ENCODE data around the gene FILIP1L.

FILIP1L gene

DNA sequence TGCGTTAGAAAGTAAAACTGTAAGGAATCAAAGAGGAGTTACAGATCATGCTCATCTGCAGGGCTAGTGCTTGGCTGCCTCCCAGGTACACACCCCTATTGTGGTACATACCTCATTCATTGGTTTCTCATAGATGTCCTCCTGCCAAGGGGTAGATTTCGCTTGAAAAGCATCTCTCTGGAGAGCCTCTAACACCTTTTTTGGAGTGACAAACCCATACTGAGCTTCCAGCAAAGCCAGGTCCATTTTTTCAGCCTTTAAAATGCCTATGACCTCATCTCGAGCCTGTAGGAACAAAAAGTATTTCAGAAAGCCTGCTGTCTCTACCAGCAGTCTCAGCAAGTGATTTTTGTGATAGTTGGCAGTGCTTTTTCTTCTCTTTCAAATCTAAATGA lies 184.6 kb downstream of the FILIP1L start:
- Histone ChIP-seq H3K27me3 (ENCODE audit: insufficient read depth, low read length, poor library complexity) (no peaks in the 10 kb centered on the region), H3K4me1 (ENCODE audit: insufficient read depth, low read length) (no peaks in the 10 kb centered on the region), H3K36me3 (ENCODE audit: insufficient read depth, low read length) (no peaks in the 10 kb centered on the region), H3K4me2 (ENCODE audit: insufficient read depth, low read length) (no peak overlapping the region), H3K79me2 (ENCODE audit: insufficient read depth, low read length) (no peaks in the 10 kb centered on the region; the same call in 1 of the 2 replicates), H3K9me3 (ENCODE audit: insufficient read depth, low read length, severe bottlenecking) (no peaks in the 10 kb centered on the region), H2AFZ (ENCODE audit: low read depth, low read length) (no peak overlapping the region), H3K9ac (ENCODE audit: low read depth, low read length) (no peak overlapping the region), H3K27ac (ENCODE audit: low read length) (no peak overlapping the region), H4K20me1 (ENCODE audit: insufficient read depth, low read length) (no peaks in the 10 kb centered on the region), H3K4me3 (ENCODE audit: low read depth in 1 of 2, low read length in 2 of 2) (no peak overlapping the region)
- ATAC-seq (ENCODE audit: insufficient read depth, low read depth) (no peak), DNase-seq (no peak)
- TF ChIP-seq, protein P1, sequence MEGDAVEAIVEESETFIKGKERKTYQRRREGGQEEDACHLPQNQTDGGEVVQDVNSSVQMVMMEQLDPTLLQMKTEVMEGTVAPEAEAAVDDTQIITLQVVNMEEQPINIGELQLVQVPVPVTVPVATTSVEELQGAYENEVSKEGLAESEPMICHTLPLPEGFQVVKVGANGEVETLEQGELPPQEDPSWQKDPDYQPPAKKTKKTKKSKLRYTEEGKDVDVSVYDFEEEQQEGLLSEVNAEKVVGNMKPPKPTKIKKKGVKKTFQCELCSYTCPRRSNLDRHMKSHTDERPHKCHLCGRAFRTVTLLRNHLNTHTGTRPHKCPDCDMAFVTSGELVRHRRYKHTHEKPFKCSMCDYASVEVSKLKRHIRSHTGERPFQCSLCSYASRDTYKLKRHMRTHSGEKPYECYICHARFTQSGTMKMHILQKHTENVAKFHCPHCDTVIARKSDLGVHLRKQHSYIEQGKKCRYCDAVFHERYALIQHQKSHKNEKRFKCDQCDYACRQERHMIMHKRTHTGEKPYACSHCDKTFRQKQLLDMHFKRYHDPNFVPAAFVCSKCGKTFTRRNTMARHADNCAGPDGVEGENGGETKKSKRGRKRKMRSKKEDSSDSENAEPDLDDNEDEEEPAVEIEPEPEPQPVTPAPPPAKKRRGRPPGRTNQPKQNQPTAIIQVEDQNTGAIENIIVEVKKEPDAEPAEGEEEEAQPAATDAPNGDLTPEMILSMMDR (IDR thresholded peaks at IDR 0.05; ENCODE audit: borderline replicate concordance, extremely low read depth, low read length, poor library complexity, severe bottlenecking), result no peak
- no peak for TF ChIP-seq EZH2 (IDR thresholded peaks at IDR 0.05; ENCODE audit: borderline replicate concordance, low read depth, low read length, severe bottlenecking)

DNA sequence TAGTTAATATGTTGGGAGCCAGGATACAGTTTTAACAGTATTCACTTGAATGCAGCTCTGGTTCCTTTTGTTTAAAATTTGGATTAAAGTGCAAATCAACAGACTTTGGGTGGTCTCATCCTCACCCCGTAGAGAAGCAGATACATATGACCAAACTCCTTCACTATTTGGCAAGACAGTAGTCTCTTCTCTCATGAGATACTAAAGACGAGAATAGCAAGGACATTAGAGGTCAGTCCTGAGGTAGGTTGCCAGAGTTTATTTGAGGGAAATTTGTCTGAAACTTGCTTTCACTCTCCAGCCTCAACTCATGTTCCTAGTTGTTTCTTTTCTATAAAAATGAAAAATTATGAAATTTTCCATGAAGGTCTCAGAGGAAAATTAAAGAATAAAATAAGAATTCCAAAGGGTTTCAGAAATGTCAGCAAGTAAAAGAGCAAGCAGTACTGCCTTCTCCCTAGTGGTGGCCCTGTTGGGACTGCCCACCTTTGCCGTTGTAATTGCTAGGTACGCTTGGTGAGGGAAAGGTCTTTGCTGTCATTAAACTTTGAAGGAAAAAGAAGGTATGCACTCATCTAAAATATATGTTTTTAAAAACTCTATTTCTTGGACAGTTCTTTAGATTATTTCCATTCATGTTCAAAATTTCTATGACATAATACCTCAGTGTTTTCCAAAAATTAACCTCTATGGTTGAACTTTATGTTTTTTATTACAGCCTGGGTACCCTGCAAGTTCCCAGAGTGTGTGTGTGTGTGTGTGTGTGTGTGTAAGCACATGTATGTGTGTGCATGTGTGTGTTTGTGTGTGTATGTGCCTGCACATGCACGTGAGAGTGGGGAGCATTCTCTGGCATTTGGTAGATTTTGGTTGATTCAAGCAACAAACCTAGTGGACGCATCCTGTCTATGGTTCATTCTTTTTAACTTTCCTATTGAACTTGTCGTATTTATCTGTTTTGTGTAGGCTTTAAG lies 185.2 kb downstream of the FILIP1L start:
- H4K20me1 ChIP-seq (ENCODE audit: insufficient read depth, low read length), result no peaks in the 10 kb centered on the region
- H3K27me3 ChIP-seq (ENCODE audit: insufficient read depth, low read length, poor library complexity), result no peaks in the 10 kb centered on the region
- ATAC-seq (ENCODE audit: insufficient read depth, low read depth) (no peak), DNase-seq (no peak)
- no peak overlapping the region for H3K4me2 ChIP-seq (ENCODE audit: insufficient read depth, low read length)
- H3K79me2 ChIP-seq (ENCODE audit: insufficient read depth, low read length), result no peaks in the 10 kb centered on the region; the same call in 1 of the 2 replicates
- no peak overlapping the region for H2AFZ ChIP-seq (ENCODE audit: low read depth, low read length)
- H3K9me3 ChIP-seq (ENCODE audit: insufficient read depth, low read length, severe bottlenecking), result no peaks in the 10 kb centered on the region
- H3K9ac ChIP-seq (ENCODE audit: low read depth, low read length), result no peak overlapping the region
- H3K27ac ChIP-seq (ENCODE audit: low read length), result no peak overlapping the region
- H3K4me3 ChIP-seq (ENCODE audit: low read depth in 1 of 2, low read length in 2 of 2), result no peak overlapping the region
- no peaks in the 10 kb centered on the region for H3K4me1 ChIP-seq (ENCODE audit: insufficient read depth, low read length)
- TF ChIP-seq, protein P1 (IDR thresholded peaks at IDR 0.05; ENCODE audit: borderline replicate concordance, extremely low read depth, low read length, poor library complexity, severe bottlenecking), result no peak
- TF ChIP-seq EZH2 (IDR thresholded peaks at IDR 0.05; ENCODE audit: borderline replicate concordance, low read depth, low read length, severe bottlenecking), result no peak
- no peaks in the 10 kb centered on the region for H3K36me3 ChIP-seq (ENCODE audit: insufficient read depth, low read length)

DNA sequence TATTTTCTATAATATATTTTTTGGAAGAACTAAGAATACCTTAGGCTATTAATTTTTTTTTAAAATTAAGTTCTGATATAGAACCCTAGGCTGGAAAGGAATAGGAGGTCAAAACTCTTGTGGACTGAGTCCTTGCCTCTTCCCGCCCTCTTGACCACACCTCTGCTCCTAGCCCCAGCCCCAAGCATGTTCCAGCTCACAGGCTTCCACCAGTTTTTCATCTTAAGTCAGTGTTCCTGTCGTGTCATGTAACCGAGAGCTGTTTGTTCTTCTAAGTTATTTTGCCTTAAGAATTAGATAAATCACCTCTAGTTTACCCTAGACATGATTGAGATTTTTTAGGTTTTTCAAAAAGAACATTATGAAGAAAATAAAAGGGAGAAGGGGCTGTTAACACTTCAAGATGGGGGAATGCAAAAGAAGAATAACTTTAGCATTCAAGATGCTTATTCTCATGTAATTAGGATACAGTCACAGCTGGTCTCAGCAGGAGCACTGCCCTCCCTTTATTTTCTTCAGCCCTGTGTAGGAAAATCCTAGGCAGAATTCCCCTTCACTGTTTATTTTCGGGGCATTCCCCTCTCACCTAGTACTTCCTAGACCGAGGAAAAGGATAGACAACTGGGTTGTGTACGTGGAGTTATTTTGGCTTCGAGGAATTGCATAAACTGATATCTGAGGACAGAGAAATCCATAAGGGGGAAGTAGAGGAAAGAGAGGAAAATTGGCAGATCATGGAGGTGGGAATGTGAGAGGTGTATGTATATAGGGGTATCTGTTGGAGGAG lies 186.4 kb downstream of the FILIP1L start:
- H3K4me1 ChIP-seq (ENCODE audit: insufficient read depth, low read length), result no peaks in the 10 kb centered on the region
- TF ChIP-seq, protein P1 (IDR thresholded peaks at IDR 0.05; ENCODE audit: borderline replicate concordance, extremely low read depth, low read length, poor library complexity, severe bottlenecking), result no peak
- no peak for TF ChIP-seq EZH2 (IDR thresholded peaks at IDR 0.05; ENCODE audit: borderline replicate concordance, low read depth, low read length, severe bottlenecking)
- no peak overlapping the region for H3K4me3 ChIP-seq (ENCODE audit: low read depth in 1 of 2, low read length in 2 of 2)
- no peaks in the 10 kb centered on the region for H4K20me1 ChIP-seq (ENCODE audit: insufficient read depth, low read length)
- no peaks in the 10 kb centered on the region for H3K9me3 ChIP-seq (ENCODE audit: insufficient read depth, low read length, severe bottlenecking)
- no peak overlapping the region for H3K9ac ChIP-seq (ENCODE audit: low read depth, low read length)
- no peak overlapping the region for H3K27ac ChIP-seq (ENCODE audit: low read length)
- H3K4me2 ChIP-seq (ENCODE audit: insufficient read depth, low read length), result no peak overlapping the region
- DNase-seq (no peak), ATAC-seq (ENCODE audit: insufficient read depth, low read depth) (no peak)
- H3K36me3 ChIP-seq (ENCODE audit: insufficient read depth, low read length), result no peaks in the 10 kb centered on the region
- H3K27me3 ChIP-seq (ENCODE audit: insufficient read depth, low read length, poor library complexity), result no peaks in the 10 kb centered on the region
- no peaks in the 10 kb centered on the region; the same call in 1 of the 2 replicates for H3K79me2 ChIP-seq (ENCODE audit: insufficient read depth, low read length)
- no peak overlapping the region for H2AFZ ChIP-seq (ENCODE audit: low read depth, low read length)
